HEK293 (cell line): Measurements from ENCODE around the gene EIF2A.

Experiments used
- MYNN ChIP-seq: fragments of 450-650 bp; formaldehyde crosslinking; IDR thresholded peaks from 2 replicates; pipeline ENCODE4 v1.5.1; 2016; ENCODE audit warnings: missing biosample characterization, missing genetic modification characterization, borderline replicate concordance
- TCF7L2 ChIP-seq: IDR thresholded peaks from 2 replicates; pipeline ENCODE4 v1.6.1; 2011; ENCODE audit warnings: low read depth, mild to moderate bottlenecking, inconsistent platforms, low read length, moderate library complexity, borderline replicate concordance
- YY1 ChIP-seq: fragments of 450-650 bp; formaldehyde crosslinking; IDR thresholded peaks from 2 replicates; pipeline ENCODE4 v1.5.1; 2018; ENCODE audit warnings: missing biosample characterization, missing genetic modification characterization
- ZFHX2 ChIP-seq: fragments of 450-650 bp; formaldehyde crosslinking; conservative IDR thresholded peaks from 2 replicates; pipeline ENCODE4 v1.5.1; 2016; ENCODE audit warnings: missing biosample characterization, missing genetic modification characterization
- ZNF274 ChIP-seq, 2 experiments: fragments of 200-500 bp in 1 of 2; fragments of 450-650 bp in 1 of 2; sonication (Bioruptor generic) in 1 of 2; formaldehyde crosslinking in 1 of 2; IDR thresholded peaks; 2 replicates each; pipeline versions ENCODE4 v1.5.1 to v1.6.1; 2014 to 2016; ENCODE audit warnings: borderline replicate concordance in 1 of 2, inconsistent platforms in 1 of 2, low read length in 1 of 2, missing biosample characterization in 1 of 2, missing genetic modification characterization in 1 of 2
- ZNF449 ChIP-seq: fragments of 450-650 bp; formaldehyde crosslinking; IDR thresholded peaks from 2 replicates; pipeline ENCODE4 v1.5.1; 2017; ENCODE audit warnings: missing biosample characterization, mild to moderate bottlenecking, missing genetic modification characterization, moderate library complexity
- TF ChIP-seq, protein P1 (sequence below): fragments of 450-650 bp; formaldehyde crosslinking; IDR thresholded peaks from 2 replicates; pipeline ENCODE4 v1.5.1; 2016; ENCODE audit warnings: missing biosample characterization, missing genetic modification characterization

GRCh38 chr3:150544726-150545125 lies 1.9 kb upstream of the EIF2A start:
- TF ChIP-seq, protein P1, sequence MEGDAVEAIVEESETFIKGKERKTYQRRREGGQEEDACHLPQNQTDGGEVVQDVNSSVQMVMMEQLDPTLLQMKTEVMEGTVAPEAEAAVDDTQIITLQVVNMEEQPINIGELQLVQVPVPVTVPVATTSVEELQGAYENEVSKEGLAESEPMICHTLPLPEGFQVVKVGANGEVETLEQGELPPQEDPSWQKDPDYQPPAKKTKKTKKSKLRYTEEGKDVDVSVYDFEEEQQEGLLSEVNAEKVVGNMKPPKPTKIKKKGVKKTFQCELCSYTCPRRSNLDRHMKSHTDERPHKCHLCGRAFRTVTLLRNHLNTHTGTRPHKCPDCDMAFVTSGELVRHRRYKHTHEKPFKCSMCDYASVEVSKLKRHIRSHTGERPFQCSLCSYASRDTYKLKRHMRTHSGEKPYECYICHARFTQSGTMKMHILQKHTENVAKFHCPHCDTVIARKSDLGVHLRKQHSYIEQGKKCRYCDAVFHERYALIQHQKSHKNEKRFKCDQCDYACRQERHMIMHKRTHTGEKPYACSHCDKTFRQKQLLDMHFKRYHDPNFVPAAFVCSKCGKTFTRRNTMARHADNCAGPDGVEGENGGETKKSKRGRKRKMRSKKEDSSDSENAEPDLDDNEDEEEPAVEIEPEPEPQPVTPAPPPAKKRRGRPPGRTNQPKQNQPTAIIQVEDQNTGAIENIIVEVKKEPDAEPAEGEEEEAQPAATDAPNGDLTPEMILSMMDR (tag by site-specific recombination) = no peak
- TF ChIP-seq ZFHX2 (tag by site-specific recombination) (no peak), ZNF274 (IDR thresholded peaks at IDR 0.05; ENCODE audit: low read length) (no peak), ZNF274 (tag by site-specific recombination; IDR thresholded peaks at IDR 0.05; ENCODE audit: borderline replicate concordance) (no peak), MYNN (tag by site-specific recombination) (no peak), TCF7L2 (no peak), ZNF449 (no peak), YY1 (no peak)
